Colonic mucosa (tissue), 4 donors: Measurements from ENCODE around the gene CCNJ. TPM values are rescaled to one million over a fixed set of nuclear protein-coding genes. Genes with fewer than 3 reads are reported as not detected.

ENCODE experiments used
- DNase-seq: peaks from one replicate; pipeline ENCODE4 v3.0.0-alpha.2; 2020
- H3K27ac ChIP-seq: fragments of 200-600 bp; one replicate; pipeline ENCODE4 v1.8.0; 2021
- H3K27me3 ChIP-seq: fragments of 200-600 bp; one replicate; pipeline ENCODE4 v1.8.0; 2021
- H3K36me3 ChIP-seq: fragments of 200-600 bp; one replicate; pipeline ENCODE4 v1.8.0; 2021
- H3K4me1 ChIP-seq: fragments of 200-600 bp; one replicate; pipeline ENCODE4 v1.8.0; 2021; ENCODE audit warnings: mild to moderate bottlenecking
- H3K4me3 ChIP-seq: fragments of 200-600 bp; one replicate; pipeline ENCODE4 v1.8.0; 2021
- H3K9ac ChIP-seq, 2 donors: one replicate each; pipeline ENCODE4 v1.7.0; 2013; ENCODE audit warnings: control low read depth in 2 of 2, low read depth in 2 of 2, low read length in 2 of 2
- H3K9me3 ChIP-seq: fragments of 200-600 bp; one replicate; pipeline ENCODE4 v1.8.0; 2021
- intact Hi-C: fragments of 100-400 bp; cut with DNase I; formaldehyde crosslinking; loops from one replicate; pipeline ENCODE4 v1.14.1; 2022
- total RNA-seq, 2 donors: library from RNA; stranded (reverse); fragmentation: NEBNext Ultra II Directional in 1 of 2; extraction: Animal tissue kit (Norgen Biotek cat#: 25700) in 1 of 2; gene quantifications; one replicate each; pipeline ENCODE4 v1.2.1, GENCODE V29; 2021
- TF ChIP-seq, protein P1 (sequence below): fragments of 200-600 bp; IDR thresholded peaks from one replicate; pipeline ENCODE4 v1.8.0; 2022; ENCODE audit warnings: antibody characterized with exemption, mild to moderate bottlenecking
- donor health status: healthy.
- donor health status: DM: no; HTN: no; CAD: no.
- donor health status: DM: no; HTN: no; CAD: no.

The CCNJ gene
- total RNA-seq, 2 donors from 2014 or later, result 5.0 to 8.9 TPM

DNA sequence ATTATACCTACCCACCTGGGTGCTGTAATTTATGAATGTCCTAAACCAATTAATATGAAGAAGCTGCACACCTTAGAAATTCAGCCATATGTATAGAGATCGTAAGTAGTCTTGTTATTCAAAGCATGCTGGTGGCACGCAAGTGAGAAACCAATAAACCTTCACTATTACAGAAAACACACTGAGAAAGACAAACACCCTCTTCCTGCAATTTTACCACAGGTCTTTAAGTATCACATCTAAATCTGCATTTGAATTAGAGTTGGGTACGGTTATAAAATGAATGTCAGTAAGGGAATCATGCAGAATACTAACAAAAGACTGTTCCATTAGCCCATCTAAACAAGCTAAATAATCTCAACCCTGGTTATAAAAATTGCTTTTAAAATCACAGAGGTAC lies 33.8 kb downstream of the CCNJ start:
- TF ChIP-seq, protein P1, sequence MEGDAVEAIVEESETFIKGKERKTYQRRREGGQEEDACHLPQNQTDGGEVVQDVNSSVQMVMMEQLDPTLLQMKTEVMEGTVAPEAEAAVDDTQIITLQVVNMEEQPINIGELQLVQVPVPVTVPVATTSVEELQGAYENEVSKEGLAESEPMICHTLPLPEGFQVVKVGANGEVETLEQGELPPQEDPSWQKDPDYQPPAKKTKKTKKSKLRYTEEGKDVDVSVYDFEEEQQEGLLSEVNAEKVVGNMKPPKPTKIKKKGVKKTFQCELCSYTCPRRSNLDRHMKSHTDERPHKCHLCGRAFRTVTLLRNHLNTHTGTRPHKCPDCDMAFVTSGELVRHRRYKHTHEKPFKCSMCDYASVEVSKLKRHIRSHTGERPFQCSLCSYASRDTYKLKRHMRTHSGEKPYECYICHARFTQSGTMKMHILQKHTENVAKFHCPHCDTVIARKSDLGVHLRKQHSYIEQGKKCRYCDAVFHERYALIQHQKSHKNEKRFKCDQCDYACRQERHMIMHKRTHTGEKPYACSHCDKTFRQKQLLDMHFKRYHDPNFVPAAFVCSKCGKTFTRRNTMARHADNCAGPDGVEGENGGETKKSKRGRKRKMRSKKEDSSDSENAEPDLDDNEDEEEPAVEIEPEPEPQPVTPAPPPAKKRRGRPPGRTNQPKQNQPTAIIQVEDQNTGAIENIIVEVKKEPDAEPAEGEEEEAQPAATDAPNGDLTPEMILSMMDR, result no peak
- no peaks in the 10 kb centered on the region for H3K4me1 ChIP-seq
- H3K36me3 ChIP-seq, result no peaks in the 10 kb centered on the region
- H3K9ac ChIP-seq, result no peak overlapping the region
- no peak overlapping the region for H3K4me3 ChIP-seq
- H3K27me3 ChIP-seq, result no peaks in the 10 kb centered on the region
- no peaks in the 10 kb centered on the region for H3K9me3 ChIP-seq
- intact Hi-C loops, result no loop called here
- no peak overlapping the region for H3K27ac ChIP-seq
- DNase-seq, result no peak

DNA sequence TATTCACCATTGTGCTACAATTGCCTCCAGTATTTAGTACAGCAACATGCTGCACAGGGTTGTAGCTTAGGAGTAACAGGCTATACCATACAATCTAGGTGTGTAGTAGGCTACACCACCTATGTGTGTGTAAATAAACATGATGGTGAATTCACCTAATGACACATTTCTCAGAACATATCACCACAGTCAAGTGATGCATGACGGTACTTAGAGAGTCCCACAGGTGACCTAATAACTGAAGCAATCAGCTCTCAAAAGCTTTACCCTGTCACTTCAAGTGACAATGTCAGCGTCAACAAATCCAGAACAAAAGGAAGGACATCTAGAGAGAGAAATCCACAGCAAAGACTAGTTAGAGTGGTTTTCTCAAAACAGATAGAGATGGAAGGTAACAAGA lies 38.8 kb downstream of the CCNJ start:
- intact Hi-C loops, result no loop called here
- Histone ChIP-seq H3K27ac (no peak overlapping the region), H3K9me3 (no peaks in the 10 kb centered on the region), H3K27me3 (no peaks in the 10 kb centered on the region), H3K9ac (no peak overlapping the region), H3K4me3 (no peak overlapping the region), H3K36me3 (no peaks in the 10 kb centered on the region), H3K4me1 (no peaks in the 10 kb centered on the region)
- no peak for DNase-seq
- TF ChIP-seq, protein P1, result no peak

DNA sequence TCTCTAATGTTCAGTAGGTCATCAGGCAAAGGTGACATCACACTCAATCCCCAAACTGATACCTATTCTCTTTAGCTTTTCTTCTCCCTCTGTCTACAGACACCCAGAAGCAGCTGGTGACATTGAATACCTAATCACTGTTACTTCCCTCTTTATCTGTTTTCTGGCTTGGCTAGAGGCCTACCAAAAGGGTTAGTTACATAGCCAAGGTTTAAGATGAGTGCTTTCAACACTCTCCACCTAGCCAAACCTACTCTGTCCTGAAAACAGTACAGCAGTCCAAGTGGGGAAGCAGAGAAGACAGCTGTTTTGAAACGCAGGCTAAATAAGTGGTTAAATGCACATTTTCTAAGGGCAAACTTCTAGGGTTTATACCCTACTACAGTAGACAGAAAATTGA lies 39.4 kb downstream of the CCNJ start:
- no peak overlapping the region for H3K9ac ChIP-seq
- H3K27ac ChIP-seq, result no peak overlapping the region
- no peaks in the 10 kb centered on the region for H3K9me3 ChIP-seq
- TF ChIP-seq, protein P1, result no peak
- DNase-seq, result no peak
- H3K4me3 ChIP-seq, result no peak overlapping the region
- H3K27me3 ChIP-seq, result no peaks in the 10 kb centered on the region
- H3K36me3 ChIP-seq, result no peaks in the 10 kb centered on the region
- intact Hi-C loops, result no loop called here
- H3K4me1 ChIP-seq, result no peaks in the 10 kb centered on the region

DNA sequence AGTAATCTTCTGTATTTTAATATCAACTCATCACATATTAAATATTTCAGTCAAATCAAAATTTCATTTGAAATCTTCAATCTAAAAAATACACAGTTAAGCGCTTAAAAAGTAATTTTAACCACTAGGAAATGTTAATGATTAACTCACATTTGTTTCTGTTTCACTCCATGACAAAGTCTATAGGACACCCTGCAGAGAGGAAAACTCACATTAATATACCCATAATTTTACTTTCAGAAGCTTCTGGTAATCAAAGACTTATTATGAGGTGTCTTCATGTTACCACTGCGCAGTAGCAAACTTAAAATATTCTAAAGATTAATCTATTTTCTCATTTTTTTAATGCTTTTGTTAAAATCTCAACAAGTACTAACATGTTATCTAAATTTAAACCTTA lies 45.7 kb downstream of the CCNJ start:
- Histone ChIP-seq H3K4me3 (peak overlapping the region; percentile 47), H3K27me3 (no peaks in the 10 kb centered on the region), H3K36me3 (no peaks in the 10 kb centered on the region), H3K9ac (peak overlapping the region in 1 of 2 donors; percentile 88), H3K9me3 (no peaks in the 10 kb centered on the region), H3K27ac (peak overlapping the region; percentile 94), H3K4me1 (peaks cover 3% of the 10 kb centered on the region)
- no peak for DNase-seq
- TF ChIP-seq, protein P1, result no peak
- intact Hi-C loops, result no loop called here

DNA sequence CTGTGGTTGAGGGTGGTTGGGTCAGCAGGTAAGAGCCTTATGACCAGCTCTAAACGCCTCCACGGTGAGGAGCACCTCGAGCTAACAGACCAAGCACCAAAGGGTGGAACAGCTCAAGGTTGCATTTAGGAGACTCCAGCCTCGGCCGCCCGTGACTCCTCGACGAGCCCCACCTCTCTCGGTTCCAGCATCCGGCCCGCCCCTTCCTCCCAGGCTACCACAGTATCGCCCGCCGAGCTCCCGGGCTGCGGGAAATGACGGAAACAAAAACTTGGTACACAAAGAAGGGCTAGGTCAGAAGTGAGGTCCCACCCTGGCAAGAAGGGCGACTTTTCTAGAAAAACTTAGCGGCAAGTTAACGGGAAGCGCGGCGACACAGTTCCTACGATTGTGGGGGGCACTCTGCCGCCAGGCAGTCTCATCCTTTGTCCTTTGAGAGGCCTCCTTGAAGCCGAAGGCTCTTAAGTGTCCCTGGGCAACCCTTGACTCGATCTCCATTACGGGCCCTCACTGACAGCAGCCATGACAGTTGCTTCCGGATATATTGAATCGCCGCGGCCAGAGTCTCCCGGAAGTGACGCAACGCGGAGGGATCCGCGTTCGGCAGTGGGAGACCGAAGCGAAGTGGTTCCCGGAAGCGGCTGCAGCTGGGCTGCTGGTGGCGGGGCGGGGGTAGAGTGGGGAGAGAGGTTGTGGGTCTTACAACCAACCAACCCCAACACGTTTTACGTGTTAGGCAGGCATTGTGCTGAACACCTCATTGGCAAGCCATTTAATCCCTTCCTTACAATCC lies 46.5 kb downstream of the CCNJ start:
- Histone ChIP-seq H3K4me1 (peaks cover 3% of the 10 kb centered on the region), H3K9ac (peak overlapping the region; percentile 69 to 88), H3K36me3 (no peaks in the 10 kb centered on the region), H3K27ac (peak overlapping the region; percentile 94), H3K27me3 (no peaks in the 10 kb centered on the region), H3K4me3 (peak overlapping the region; percentile 47), H3K9me3 (no peaks in the 10 kb centered on the region)
- DNase-seq, result peak; percentile 92
- TF ChIP-seq, protein P1, result no peak
- intact Hi-C loops, result loop anchor here (5.0 kb wide), 1 partner anchor 37 kb away; no protein-coding TSS in a partner anchor
